ENCODE data around the gene KLF6. TPM values are rescaled to one million over a fixed set of nuclear protein-coding genes. Genes with fewer than 3 reads are reported as not detected.

Gene KLF6
- total RNA-seq, 1 experiment from 2014 or later: 70.1 TPM

- ChIA-PET CTCF (no interaction called here), POLR2A (ENCODE audit: low non-redundant PET) (no interaction called here)
- intact Hi-C loops (cut with micrococcal nuclease; ENCODE audit: unreplicated experiment): no loop called here
- H3K9me3 ChIP-seq (ENCODE audit: low read depth, low read length, poor library complexity, severe bottlenecking): no peaks in the 10 kb centered on the region
- no peak for TF ChIP-seq EZH2 (IDR thresholded peaks at IDR 0.05; ENCODE audit: borderline replicate concordance, low read depth, low read length, poor library complexity, severe bottlenecking)
- TF ChIP-seq, protein P1, sequence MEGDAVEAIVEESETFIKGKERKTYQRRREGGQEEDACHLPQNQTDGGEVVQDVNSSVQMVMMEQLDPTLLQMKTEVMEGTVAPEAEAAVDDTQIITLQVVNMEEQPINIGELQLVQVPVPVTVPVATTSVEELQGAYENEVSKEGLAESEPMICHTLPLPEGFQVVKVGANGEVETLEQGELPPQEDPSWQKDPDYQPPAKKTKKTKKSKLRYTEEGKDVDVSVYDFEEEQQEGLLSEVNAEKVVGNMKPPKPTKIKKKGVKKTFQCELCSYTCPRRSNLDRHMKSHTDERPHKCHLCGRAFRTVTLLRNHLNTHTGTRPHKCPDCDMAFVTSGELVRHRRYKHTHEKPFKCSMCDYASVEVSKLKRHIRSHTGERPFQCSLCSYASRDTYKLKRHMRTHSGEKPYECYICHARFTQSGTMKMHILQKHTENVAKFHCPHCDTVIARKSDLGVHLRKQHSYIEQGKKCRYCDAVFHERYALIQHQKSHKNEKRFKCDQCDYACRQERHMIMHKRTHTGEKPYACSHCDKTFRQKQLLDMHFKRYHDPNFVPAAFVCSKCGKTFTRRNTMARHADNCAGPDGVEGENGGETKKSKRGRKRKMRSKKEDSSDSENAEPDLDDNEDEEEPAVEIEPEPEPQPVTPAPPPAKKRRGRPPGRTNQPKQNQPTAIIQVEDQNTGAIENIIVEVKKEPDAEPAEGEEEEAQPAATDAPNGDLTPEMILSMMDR (conservative IDR thresholded peaks at IDR 0.05; ENCODE audit: low read depth, low read length): no peak
- no peak overlapping the region for H3K4me3 ChIP-seq (ENCODE audit: low read depth, low read length, poor library complexity, severe bottlenecking)
- no peaks in the 10 kb centered on the region for H3K27me3 ChIP-seq (replicated peaks; ENCODE audit: insufficient read depth, low read depth, low read length, poor library complexity)
- no peak overlapping the region for H3K27ac ChIP-seq (ENCODE audit: low read depth, low read length, poor library complexity, severe bottlenecking)
- no peak for DNase-seq (ENCODE audit: low spot score)
- BruUV-seq (replicated peaks): no TSS peak
- no peaks in the 10 kb centered on the region for H3K36me3 ChIP-seq (ENCODE audit: insufficient read depth, low read length, poor library complexity, severe bottlenecking)
- H3K4me1 ChIP-seq (ENCODE audit: insufficient read depth, low read length, poor library complexity, severe bottlenecking): no peaks in the 10 kb centered on the region
Measured at GRCh38 chr10:3728563-3728962, 56.4 kb downstream of the KLF6 start.

GRCh38 chr10:3727268-3727667 lies 57.7 kb downstream of the KLF6 start:
- no peak overlapping the region for H3K4me3 ChIP-seq (ENCODE audit: low read depth, low read length, poor library complexity, severe bottlenecking)
- H3K27ac ChIP-seq (ENCODE audit: low read depth, low read length, poor library complexity, severe bottlenecking): no peak overlapping the region
- intact Hi-C loops (cut with micrococcal nuclease; ENCODE audit: unreplicated experiment): no loop called here
- ChIA-PET POLR2A (ENCODE audit: low non-redundant PET) (no interaction called here), CTCF (no interaction called here)
- BruUV-seq (replicated peaks): no TSS peak
- no peaks in the 10 kb centered on the region for H3K9me3 ChIP-seq (ENCODE audit: low read depth, low read length, poor library complexity, severe bottlenecking)
- TF ChIP-seq, protein P1 (conservative IDR thresholded peaks at IDR 0.05; ENCODE audit: low read depth, low read length): no peak
- no peak for TF ChIP-seq EZH2 (IDR thresholded peaks at IDR 0.05; ENCODE audit: borderline replicate concordance, low read depth, low read length, poor library complexity, severe bottlenecking)
- H3K4me1 ChIP-seq (ENCODE audit: insufficient read depth, low read length, poor library complexity, severe bottlenecking): no peaks in the 10 kb centered on the region
- DNase-seq (ENCODE audit: low spot score): no peak
- no peaks in the 10 kb centered on the region for H3K27me3 ChIP-seq (replicated peaks; ENCODE audit: insufficient read depth, low read depth, low read length, poor library complexity)
- H3K36me3 ChIP-seq (ENCODE audit: insufficient read depth, low read length, poor library complexity, severe bottlenecking): no peaks in the 10 kb centered on the region

Measured in A673 (cell line).